Trophoblast cell (in vitro differentiated cells and primary cell): ENCODE measurements around the gene FBXO3.
"Not testable (repeated sequence)": the region's sequence is repeated elsewhere in the genome, so short reads cannot be mapped to it uniquely, and the experiment has no call there.

Experiments
- DNase-seq, 2 donors: peaks; one replicate each; pipeline ENCODE4 v3.0.0-alpha.2; 2016
- H2AFZ ChIP-seq: 2 replicates; pipeline ENCODE4 v1.6.1; 2013; ENCODE audit warnings: low read length, moderate library complexity, mild to moderate bottlenecking; ENCODE audit not compliant: insufficient read depth, poor library complexity
- H2AK5ac ChIP-seq: 2 replicates; pipeline ENCODE4 v1.6.1; 2013; ENCODE audit warnings: mild to moderate bottlenecking, low read length
- H2BK120ac ChIP-seq: 2 replicates; pipeline ENCODE4 v1.6.1; 2013; ENCODE audit warnings: low read length, mild to moderate bottlenecking, moderate library complexity; ENCODE audit not compliant: insufficient read depth, poor library complexity
- H2BK12ac ChIP-seq: 2 replicates; pipeline ENCODE4 v1.6.1; 2013; ENCODE audit warnings: mild to moderate bottlenecking, low read length, moderate library complexity
- H2BK5ac ChIP-seq: 2 replicates; pipeline ENCODE4 v1.6.1; 2013; ENCODE audit warnings: low read length, low read depth, moderate library complexity, mild to moderate bottlenecking; ENCODE audit not compliant: poor library complexity
- H3K14ac ChIP-seq: 2 replicates; pipeline ENCODE4 v1.6.1; 2013; ENCODE audit warnings: mild to moderate bottlenecking, low read length
- H3K18ac ChIP-seq: 2 replicates; pipeline ENCODE4 v1.6.1; 2013; ENCODE audit warnings: mild to moderate bottlenecking, low read length
- H3K23ac ChIP-seq: 2 replicates; pipeline ENCODE4 v1.6.1; 2013; ENCODE audit warnings: low read length
- H3K27ac ChIP-seq: 2 replicates; pipeline ENCODE4 v1.5.1; 2013; ENCODE audit warnings: low read depth, mild to moderate bottlenecking, inconsistent platforms, low read length, moderate library complexity
- H3K27me3 ChIP-seq: 2 replicates; pipeline ENCODE4 v1.6.1; 2013; ENCODE audit warnings: inconsistent platforms, mild to moderate bottlenecking, low read length, moderate library complexity; ENCODE audit not compliant: insufficient read depth
- H3K36me3 ChIP-seq, 2 experiments: 1 replicate in 1 of 2; 2 replicates in 1 of 2; pipeline ENCODE4 v1.6.1; 2013; ENCODE audit warnings: low read length in 2 of 2, mild to moderate bottlenecking in 2 of 2, moderate library complexity in 1 of 2; ENCODE audit not compliant: insufficient read depth in 2 of 2, control insufficient read depth in 1 of 2
- H3K4ac ChIP-seq: 2 replicates; pipeline ENCODE4 v1.6.1; 2013; ENCODE audit warnings: low read depth, mild to moderate bottlenecking, low read length, moderate library complexity
- H3K4me1 ChIP-seq, 2 experiments: 1 replicate in 1 of 2; 2 replicates in 1 of 2; pipeline ENCODE4 v1.6.1; 2013; ENCODE audit warnings: low read length in 2 of 2, mild to moderate bottlenecking in 2 of 2, moderate library complexity in 1 of 2; ENCODE audit not compliant: insufficient read depth in 2 of 2, control insufficient read depth in 1 of 2
- H3K4me2 ChIP-seq: 2 replicates; pipeline ENCODE4 v1.6.1; 2013; ENCODE audit warnings: inconsistent platforms, mild to moderate bottlenecking, low read length, moderate library complexity
- H3K4me3 ChIP-seq: 2 replicates; pipeline ENCODE4 v1.5.1; 2013; ENCODE audit warnings: mild to moderate bottlenecking, low read depth, low read length, inconsistent platforms
- H3K79me1 ChIP-seq: one replicate; pipeline ENCODE4 v1.6.1; 2013; ENCODE audit warnings: low read length
- H3K79me2 ChIP-seq: 2 replicates; pipeline ENCODE4 v1.6.1; 2013; ENCODE audit warnings: low read length, mild to moderate bottlenecking; ENCODE audit not compliant: control insufficient read depth, insufficient read depth, poor library complexity
- H3K9ac ChIP-seq: 2 replicates; pipeline ENCODE4 v1.6.1; 2013; ENCODE audit warnings: mild to moderate bottlenecking, low read length
- H3K9me3 ChIP-seq: 2 replicates; pipeline ENCODE4 v1.6.1; 2013; ENCODE audit warnings: low read depth, mild to moderate bottlenecking, control low read depth, inconsistent platforms, low read length; ENCODE audit not compliant: insufficient read depth
- H4K12ac ChIP-seq: 2 replicates; pipeline ENCODE4 v1.6.1; 2013; ENCODE audit warnings: low read depth, mild to moderate bottlenecking, low read length, moderate library complexity
- H4K8ac ChIP-seq: 2 replicates; pipeline ENCODE4 v1.6.1; 2013; ENCODE audit warnings: low read depth, mild to moderate bottlenecking, low read length, moderate library complexity
- H4K91ac ChIP-seq: one replicate; pipeline ENCODE4 v1.6.1; 2013; ENCODE audit warnings: low read depth, mild to moderate bottlenecking, low read length, moderate library complexity
- WGBS: extraction: QIAGEN DNeasy Blood & Tissue Kit; methylation state at CpG from one replicate; pipeline ENCODE4 v1.1.7; 2013; ENCODE audit warnings: missing lambda C conversion rate; ENCODE audit not compliant: insufficient read length, insufficient coverage; ENCODE audit errors: extremely low coverage; 5-methylcytosine and 5-hydroxymethylcytosine counted together

The FBXO3 gene

GRCh38 chr11:33712436-33712835 is 61.9 kb downstream of the FBXO3 start:
- Histone ChIP-seq H3K79me1 (no peaks in the 10 kb centered on the region), H3K18ac (no peak overlapping the region), H3K14ac (no peak overlapping the region), H3K36me3 (peaks cover 12 to 24% of the 10 kb centered on the region in 2 experiments), H4K8ac (no peak overlapping the region), H3K27ac (no peak overlapping the region), H3K4ac (no peak overlapping the region), H3K27me3 (no peaks in the 10 kb centered on the region), H3K9me3 (no peaks in the 10 kb centered on the region), H3K4me2 (no peak overlapping the region), H3K9ac (no peak overlapping the region), H2BK120ac (no peak overlapping the region), H3K4me3 (no peak overlapping the region), H3K4me1 (peaks cover 0 to 1% of the 10 kb centered on the region in 2 experiments), H2AK5ac (no peak overlapping the region), H4K91ac (no peak overlapping the region), H2BK5ac (no peak overlapping the region), H3K79me2 (no peaks in the 10 kb centered on the region), H2BK12ac (no peak overlapping the region), H3K23ac (no peak overlapping the region), H2AFZ (no peak overlapping the region), H4K12ac (no peak overlapping the region)
- no CpG with 5 or more reads among the region's 3 CpGs for WGBS
- DNase-seq, result peak; percentile 78 to 83

DNA sequence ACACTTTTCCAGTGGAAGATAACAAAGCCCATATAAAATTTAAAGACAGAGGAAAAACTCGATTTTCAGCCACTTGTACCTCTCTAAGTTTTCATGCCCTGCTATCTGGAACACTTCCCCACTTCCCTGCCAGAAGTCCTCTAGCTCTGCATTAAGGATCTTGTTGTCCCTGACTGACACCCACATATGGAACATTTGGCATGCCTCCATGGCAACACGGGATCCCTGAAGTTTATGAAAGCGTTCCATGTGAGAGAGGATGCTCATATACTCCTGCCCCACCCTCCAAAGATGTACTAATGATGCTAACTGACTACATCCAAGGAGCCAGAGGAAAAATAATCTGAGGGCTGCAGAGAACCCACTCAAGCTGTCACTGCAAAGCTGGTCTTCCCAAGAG is 64.9 kb downstream of the FBXO3 start:
- Histone ChIP-seq H2BK120ac (no peak overlapping the region), H2AK5ac (no peak overlapping the region), H2BK12ac (no peak overlapping the region), H3K4me3 (no peak overlapping the region), H4K12ac (no peak overlapping the region), H2AFZ (no peak overlapping the region), H3K23ac (no peak overlapping the region), H3K4me2 (no peak overlapping the region), H3K4ac (no peak overlapping the region), H3K79me1 (no peaks in the 10 kb centered on the region), H3K79me2 (no peaks in the 10 kb centered on the region), H3K9ac (no peak overlapping the region), H3K4me1 (peaks cover 0 to 2% of the 10 kb centered on the region in 2 experiments), H4K91ac (no peak overlapping the region), H2BK5ac (no peak overlapping the region), H4K8ac (no peak overlapping the region), H3K27ac (no peak overlapping the region), H3K27me3 (no peaks in the 10 kb centered on the region), H3K36me3 (peaks cover 11 to 24% of the 10 kb centered on the region in 2 experiments), H3K18ac (no peak overlapping the region), H3K9me3 (no peaks in the 10 kb centered on the region), H3K14ac (no peak overlapping the region)
- no peak for DNase-seq
- no CpG with 5 or more reads among the region's 3 CpGs for WGBS

DNA sequence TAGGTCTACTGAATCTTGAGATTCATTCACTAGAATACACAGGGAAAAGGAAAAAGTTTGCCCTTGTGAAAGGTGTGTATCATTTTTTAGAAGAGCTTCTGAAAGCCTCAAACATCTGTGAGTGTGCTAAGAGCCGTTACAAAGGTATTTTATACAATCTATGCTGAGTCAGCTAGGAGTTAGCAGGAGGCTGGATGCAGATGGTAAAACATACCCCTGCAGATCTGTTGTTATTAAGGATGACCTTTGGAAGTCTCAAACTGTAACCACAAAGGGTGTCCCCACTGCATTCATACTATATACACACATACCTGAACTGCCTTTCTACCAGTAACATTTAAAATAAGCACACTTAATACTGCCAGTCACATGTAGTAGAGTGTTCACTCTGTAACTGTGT is 65.3 kb downstream of the FBXO3 start:
- Histone ChIP-seq H3K27ac (no peak overlapping the region), H3K23ac (no peak overlapping the region), H3K27me3 (no peaks in the 10 kb centered on the region), H3K4me2 (no peak overlapping the region), H3K14ac (no peak overlapping the region), H4K91ac (no peak overlapping the region), H2BK12ac (no peak overlapping the region), H3K79me1 (no peaks in the 10 kb centered on the region), H3K79me2 (no peaks in the 10 kb centered on the region), H2AFZ (no peak overlapping the region), H2BK120ac (no peak overlapping the region), H2BK5ac (no peak overlapping the region), H3K4me1 (peaks cover under 1 to 2% of the 10 kb centered on the region in 2 experiments), H4K8ac (no peak overlapping the region), H3K9me3 (no peaks in the 10 kb centered on the region), H2AK5ac (no peak overlapping the region), H3K4ac (no peak overlapping the region), H3K18ac (no peak overlapping the region), H4K12ac (no peak overlapping the region), H3K36me3 (peaks cover 11 to 24% of the 10 kb centered on the region in 2 experiments), H3K9ac (no peak overlapping the region), H3K4me3 (no peak overlapping the region)
- DNase-seq, result no peak
- no CpG with 5 or more reads among the region's 1 CpG for WGBS

DNA sequence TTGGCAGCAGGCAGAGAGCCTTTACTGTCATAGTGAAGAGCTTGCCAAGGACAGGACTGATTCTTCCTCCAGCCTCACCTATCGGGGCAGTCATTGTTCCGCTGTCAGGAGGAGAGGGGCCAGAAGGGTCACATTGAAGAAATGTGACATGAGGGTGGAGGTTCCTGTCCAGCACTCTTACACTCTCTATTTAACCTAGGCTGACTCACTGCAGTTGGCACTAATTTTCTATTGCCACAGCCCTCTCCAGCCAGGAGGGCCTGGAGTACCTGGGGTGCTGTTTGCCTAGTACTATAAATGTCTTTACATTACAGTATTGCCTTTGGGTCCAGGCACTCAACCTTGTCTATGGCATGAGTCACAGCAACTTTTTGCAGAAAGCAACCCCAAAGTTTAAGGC is 66.5 kb downstream of the FBXO3 start:
- H3K4me2 ChIP-seq, H2BK120ac ChIP-seq, H3K14ac ChIP-seq, H2BK5ac ChIP-seq, H4K8ac ChIP-seq, H3K9me3 ChIP-seq, H3K79me1 ChIP-seq, H2BK12ac ChIP-seq, H2AFZ ChIP-seq, H3K4me1 ChIP-seq, H2AK5ac ChIP-seq, H3K4ac ChIP-seq, H4K91ac ChIP-seq, DNase-seq, H3K18ac ChIP-seq, H3K27me3 ChIP-seq, H3K79me2 ChIP-seq, H3K23ac ChIP-seq, H3K9ac ChIP-seq, H3K27ac ChIP-seq, H3K4me3 ChIP-seq, H4K12ac ChIP-seq: not testable (repeated sequence)
- peaks cover 11 to 24% of the 10 kb centered on the region in 2 experiments for H3K36me3 ChIP-seq
- WGBS, result no CpG with 5 or more reads among the region's 2 CpGs
